SH-SY5Y (cell line): ENCODE data around the gene CCDC117.

Experiments used
- GATA2 ChIP-seq: IDR thresholded peaks from 2 replicates; pipeline ENCODE4 v1.6.1; 2011; ENCODE audit warnings: mild to moderate bottlenecking, low read depth, low read length
- GATA3 ChIP-seq: IDR thresholded peaks from 2 replicates; pipeline ENCODE4 v1.6.1; 2011; ENCODE audit warnings: low read depth, mild to moderate bottlenecking, low read length, moderate library complexity

DNA sequence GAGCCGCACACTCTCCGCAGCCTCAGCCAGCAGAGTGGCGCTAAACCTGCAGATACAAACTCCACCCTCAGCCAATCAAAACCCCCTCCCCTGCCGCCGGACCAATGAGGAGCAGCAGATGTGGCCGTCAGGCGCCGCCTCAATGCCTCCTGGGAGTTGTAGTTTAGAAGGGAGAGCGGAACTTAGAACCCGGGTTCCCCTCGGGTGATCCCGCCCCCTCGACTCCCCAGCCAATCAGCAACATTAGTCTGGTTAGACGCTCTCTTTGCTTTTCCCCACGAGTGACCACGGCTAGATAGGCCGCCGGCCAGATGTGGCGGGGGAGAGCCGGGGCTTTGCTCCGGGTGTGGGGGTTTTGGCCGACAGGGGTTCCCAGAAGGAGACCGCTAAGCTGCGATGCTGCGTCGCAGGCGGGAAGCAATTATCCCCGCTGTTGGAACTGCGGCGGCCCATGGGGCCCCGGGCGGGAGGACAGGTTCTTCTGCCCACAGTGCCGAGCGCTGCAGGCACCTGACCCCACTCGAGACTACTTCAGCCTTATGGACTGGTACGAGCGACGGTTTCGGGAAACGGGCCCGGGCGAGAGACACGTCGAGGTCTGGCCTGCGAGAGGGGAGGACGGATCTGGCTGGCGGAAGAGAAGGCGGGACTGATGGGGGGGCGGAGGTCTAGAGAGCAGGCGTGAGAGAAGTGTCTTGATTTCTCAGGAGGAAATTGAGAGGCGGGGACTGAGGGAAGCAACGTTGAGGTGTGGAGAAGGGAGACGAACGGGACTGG lies 30.5 kb upstream of the CCDC117 start, which contains the start of the genes CHEK2 and HSCB:
- TF ChIP-seq GATA2 (no peak), GATA3 (no peak)
